HepG2 (cell line): ENCODE measurements around the gene OSBPL10. TPM values are rescaled to one million over a fixed set of nuclear protein-coding genes. Genes with fewer than 3 reads are reported as not detected.
A peak's percentile ranks its signal among the peaks of the same experiment; 100 is the strongest.

Experiments used
- ATAC-seq: fragments of 200-7000 bp; cut with Tn5 transposase; 3 replicates; pipeline ENCODE4 v1.9.1; 2020; ENCODE audit warnings: mild to moderate bottlenecking, moderate library complexity
- BruUV-seq: library from RNA; stranded (reverse); fragments of 400-500 nt; replicated peaks from 2 replicates; lab custom pipeline; 2021; lab: Mats Ljungman, UMichigan
- CTCF ChIA-PET: fragments of 300-600 bp; formaldehyde crosslinking; extraction: SDS; loops from one replicate; lab custom pipeline; 2021; ENCODE audit warnings: low total read pairs, inconsistent platforms, low intra/inter-chr PET ratio; lab: Yijun Ruan, JAX
- POLR2A ChIA-PET: fragments of 350-600 bp; sonication (Branson Sonifier 250); formaldehyde crosslinking; loops from one replicate; lab custom pipeline; 2020; ENCODE audit warnings: antibody characterized with exemption, inconsistent platforms; lab: Yijun Ruan, JAX
- DNase-seq: peaks from one replicate; pipeline ENCODE4 v3.0.0-alpha.2; 2015; ENCODE audit warnings: low spot score
- FAIRE-seq: peaks from 3 replicates; lab custom pipeline; 2011; peaks lifted over from hg19 to GRCh38; lab: Jason Lieb, UNC
- H2AFZ ChIP-seq: one replicate; pipeline ENCODE4 v1.6.1; 2011; ENCODE audit warnings: low read length, inconsistent platforms
- H3K27ac ChIP-seq: fragments of 300-600 bp; 3 replicates; pipeline ENCODE4 v1.8.0; 2011; ENCODE audit warnings: mixed run types, mild to moderate bottlenecking, mixed read lengths, low read length, inconsistent platforms; ENCODE audit not compliant: insufficient read depth; ENCODE audit errors: extremely low read length
- H3K27me3 ChIP-seq, 2 experiments: fragments of 200-600 bp in 1 of 2; 2 replicates in 1 of 2; 3 replicates in 1 of 2; pipeline versions ENCODE4 v1.6.0 to v1.8.0; 2011; ENCODE audit warnings: low read length in 2 of 2, mild to moderate bottlenecking in 2 of 2, moderate library complexity in 2 of 2, inconsistent platforms in 1 of 2; ENCODE audit not compliant: insufficient read depth in 2 of 2, control insufficient read depth in 1 of 2
- H3K36me3 ChIP-seq, 2 experiments: fragments of 200-600 bp in 1 of 2; replicated peaks in 1 of 2; 2 replicates in 1 of 2; 3 replicates in 1 of 2; pipeline versions ENCODE4 v1.5.1 to v1.8.0; 2011; ENCODE audit warnings: low read length in 2 of 2, inconsistent platforms in 1 of 2; ENCODE audit not compliant: insufficient read depth in 2 of 2, control insufficient read depth in 1 of 2
- H3K4me1 ChIP-seq: 2 replicates; pipeline ENCODE4 v1.5.1; 2012; ENCODE audit warnings: low read length, inconsistent platforms; ENCODE audit not compliant: insufficient read depth
- H3K4me2 ChIP-seq: 2 replicates; pipeline ENCODE4 v1.6.0; 2011; ENCODE audit warnings: low read depth, low read length, inconsistent platforms
- H3K4me3 ChIP-seq, 3 experiments: fragments of 200-600 bp in 1 of 3; sonication (generic), shearing (Covaris generic) in 1 of 3; replicated peaks in 1 of 3; 2 replicates each; pipeline ENCODE4 v1.5.1; 2011 to 2016; ENCODE audit warnings: low read length in 3 of 3, inconsistent platforms in 2 of 3, low read depth in 2 of 3, mild to moderate bottlenecking in 2 of 3, control low read depth in 1 of 3, mixed read lengths in 1 of 3; ENCODE audit not compliant: insufficient read depth in 1 of 3
- H3K79me2 ChIP-seq: one replicate; pipeline ENCODE4 v1.6.1; 2011; ENCODE audit warnings: low read length, inconsistent platforms; ENCODE audit not compliant: insufficient read depth
- H3K9ac ChIP-seq: 2 replicates; pipeline ENCODE4 v1.6.0; 2011; ENCODE audit warnings: mild to moderate bottlenecking, low read depth, low read length, inconsistent platforms; ENCODE audit not compliant: insufficient read depth
- H3K9me3 ChIP-seq: 2 replicates; pipeline ENCODE4 v1.5.1; 2012; ENCODE audit warnings: mild to moderate bottlenecking, low read length
- H4K20me1 ChIP-seq: 2 replicates; pipeline ENCODE4 v1.6.0; 2011; ENCODE audit warnings: inconsistent platforms, mild to moderate bottlenecking, low read length, moderate library complexity; ENCODE audit not compliant: insufficient read depth
- KMT2A ChIP-seq: sonication (generic); formaldehyde crosslinking; IDR thresholded peaks from 2 replicates; pipeline ENCODE4 v1.4.0; 2020; ENCODE audit warnings: missing genetic modification reagents
- RXRB ChIP-seq: IDR thresholded peaks from 2 replicates; pipeline ENCODE4 v1.6.1; 2016; ENCODE audit warnings: borderline replicate concordance, missing genetic modification reagents, missing compliant biosample characterization
- SMC3 ChIP-seq: IDR thresholded peaks from 2 replicates; pipeline ENCODE4 v1.6.1; 2011; ENCODE audit warnings: low read length, improper control_type of control experiment
- ZNF10 ChIP-seq: sonication (generic); formaldehyde crosslinking; IDR thresholded peaks from 2 replicates; pipeline ENCODE4 v1.4.0; 2020; ENCODE audit warnings: mild to moderate bottlenecking, low read depth, missing genetic modification reagents, borderline replicate concordance
- ZNF232 ChIP-seq: sonication (generic); formaldehyde crosslinking; IDR thresholded peaks from 2 replicates; pipeline ENCODE4 v1.4.0; 2020; ENCODE audit warnings: missing genetic modification reagents, borderline replicate concordance
- ZNF652 ChIP-seq: IDR thresholded peaks from 2 replicates; pipeline ENCODE4 v1.6.1; 2016; ENCODE audit warnings: low read depth, borderline replicate concordance
- ZNF703 ChIP-seq: sonication (generic); formaldehyde crosslinking; IDR thresholded peaks from 2 replicates; pipeline ENCODE4 v1.5.1; 2020; ENCODE audit warnings: missing genetic modification reagents, mild to moderate bottlenecking, moderate library complexity, borderline replicate concordance
- WGBS: methylation state at CpG from one replicate; pipeline ENCODE4 v1.1.6; 2017; ENCODE audit warnings: low lambda C conversion rate; 5-methylcytosine and 5-hydroxymethylcytosine counted together
- in situ Hi-C: cut with HindIII; loops from 2 replicates; pipeline ENCODE4 v1.10.0; 2017; ENCODE audit warnings: low pct_unique_long_range_greater_than_20kb; ENCODE audit not compliant: extremely low pct_ligation_motif_present
- intact Hi-C: fragments of 100-400 bp; cut with micrococcal nuclease; formaldehyde crosslinking; loops from one replicate; pipeline ENCODE4 v1.10.0; 2022; ENCODE audit not compliant: unreplicated experiment
- polyA plus RNA-seq, 8 experiments: library from polyadenylated mRNA; depleted of rRNA in 3 of 8; stranded (reverse) in 7 of 8; unstranded in 1 of 8; fragments of >200 nt; fragmentation: Illumina TruSeq in 4 of 8; extraction: Trizol in 4 of 8; gene quantifications; 2 replicates each; pipeline versions ENCODE4 v1.2.1 to v1.2.3, GENCODE V29; 2011 to 2016; ENCODE audit warnings: low read depth in 4 of 8, missing spikeins in 1 of 8, mixed read lengths in 1 of 8; ENCODE audit not compliant: insufficient read depth in 1 of 8
- total RNA-seq, 5 experiments: library from RNA; depleted of rRNA; stranded (reverse); fragments of >200 nt; fragmentation: Illumina TruSeq; extraction: Trizol; gene quantifications; 2 replicates each; pipeline ENCODE4 v1.2.3, GENCODE V29; 2016; ENCODE audit warnings: low read depth in 1 of 5
- TF ChIP-seq, protein P1 (sequence below): sonication (generic); formaldehyde crosslinking; conservative IDR thresholded peaks from 2 replicates; pipeline ENCODE4 v1.4.0; 2020; ENCODE audit warnings: missing genetic modification reagents
- TF ChIP-seq, protein P2 (sequence below): sonication (generic); formaldehyde crosslinking; IDR thresholded peaks from 2 replicates; pipeline ENCODE4 v1.8.1; 2023; ENCODE audit warnings: mild to moderate bottlenecking, missing genetic modification reagents, borderline replicate concordance
- TF ChIP-seq, protein P3 (sequence below): sonication (generic); formaldehyde crosslinking; IDR thresholded peaks from 2 replicates; pipeline ENCODE4 v1.5.1; 2020; ENCODE audit warnings: mild to moderate bottlenecking, missing genetic modification reagents, moderate library complexity

The OSBPL10 gene
- total and polyA plus RNA-seq, 2 of the 13 experiments (the other 11 are each of a cell fraction or from before 2014, with no cell fraction given): 10.3 to 28.6 TPM

DNA sequence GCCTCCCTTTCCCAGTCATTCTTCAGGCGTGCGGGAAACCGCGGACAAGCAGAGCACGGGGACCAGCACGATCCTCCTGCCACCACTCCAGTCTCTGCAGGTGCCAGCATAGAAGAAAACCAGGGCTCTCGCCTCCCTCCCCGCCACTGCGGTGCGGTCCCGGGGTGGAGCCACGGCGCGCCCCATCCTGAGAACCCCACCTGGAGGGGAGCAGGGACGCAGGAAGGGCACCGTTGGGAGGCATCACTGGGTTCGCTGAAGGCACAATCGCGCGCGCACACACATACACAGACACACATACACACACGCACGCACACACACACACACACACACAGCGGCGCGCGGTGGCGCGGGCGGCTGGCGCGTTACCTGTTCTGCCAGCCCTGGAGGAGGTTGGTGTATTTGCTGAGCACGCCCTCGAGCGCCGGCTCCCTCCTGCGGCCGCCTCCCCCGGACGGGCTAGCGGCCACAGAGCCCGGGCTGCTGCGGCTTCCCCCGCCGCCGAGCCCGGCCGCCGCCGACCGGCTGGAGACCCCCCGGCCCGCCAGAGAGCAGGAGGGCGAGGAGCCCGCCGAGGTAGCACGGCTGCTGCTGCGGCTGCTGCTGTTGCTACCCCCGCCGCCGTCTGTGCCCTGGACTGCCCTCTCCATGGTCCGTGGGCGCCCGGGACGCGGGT is 394 bp downstream of the OSBPL10 start (continued):
- TF ChIP-seq, protein P1, sequence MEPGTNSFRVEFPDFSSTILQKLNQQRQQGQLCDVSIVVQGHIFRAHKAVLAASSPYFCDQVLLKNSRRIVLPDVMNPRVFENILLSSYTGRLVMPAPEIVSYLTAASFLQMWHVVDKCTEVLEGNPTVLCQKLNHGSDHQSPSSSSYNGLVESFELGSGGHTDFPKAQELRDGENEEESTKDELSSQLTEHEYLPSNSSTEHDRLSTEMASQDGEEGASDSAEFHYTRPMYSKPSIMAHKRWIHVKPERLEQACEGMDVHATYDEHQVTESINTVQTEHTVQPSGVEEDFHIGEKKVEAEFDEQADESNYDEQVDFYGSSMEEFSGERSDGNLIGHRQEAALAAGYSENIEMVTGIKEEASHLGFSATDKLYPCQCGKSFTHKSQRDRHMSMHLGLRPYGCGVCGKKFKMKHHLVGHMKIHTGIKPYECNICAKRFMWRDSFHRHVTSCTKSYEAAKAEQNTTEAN (CRISPR knock-in tag): 0 out of 2 replicates have a peak, but pooled peaks have one; percentile 28
- TF ChIP-seq, protein P2, sequence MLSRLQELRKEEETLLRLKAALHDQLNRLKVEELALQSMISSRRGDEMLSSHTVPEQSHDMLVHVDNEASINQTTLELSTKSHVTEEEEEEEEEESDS: no peak
- TF ChIP-seq RXRB (CRISPR knock-in tag) (0 out of 2 replicates have a peak, but pooled peaks have one; percentile 13), ZNF703 (CRISPR knock-in tag) (no peak), ZNF10 (CRISPR knock-in tag) (no peak)
- TF ChIP-seq, all 625 proteins: peak for 127

DNA sequence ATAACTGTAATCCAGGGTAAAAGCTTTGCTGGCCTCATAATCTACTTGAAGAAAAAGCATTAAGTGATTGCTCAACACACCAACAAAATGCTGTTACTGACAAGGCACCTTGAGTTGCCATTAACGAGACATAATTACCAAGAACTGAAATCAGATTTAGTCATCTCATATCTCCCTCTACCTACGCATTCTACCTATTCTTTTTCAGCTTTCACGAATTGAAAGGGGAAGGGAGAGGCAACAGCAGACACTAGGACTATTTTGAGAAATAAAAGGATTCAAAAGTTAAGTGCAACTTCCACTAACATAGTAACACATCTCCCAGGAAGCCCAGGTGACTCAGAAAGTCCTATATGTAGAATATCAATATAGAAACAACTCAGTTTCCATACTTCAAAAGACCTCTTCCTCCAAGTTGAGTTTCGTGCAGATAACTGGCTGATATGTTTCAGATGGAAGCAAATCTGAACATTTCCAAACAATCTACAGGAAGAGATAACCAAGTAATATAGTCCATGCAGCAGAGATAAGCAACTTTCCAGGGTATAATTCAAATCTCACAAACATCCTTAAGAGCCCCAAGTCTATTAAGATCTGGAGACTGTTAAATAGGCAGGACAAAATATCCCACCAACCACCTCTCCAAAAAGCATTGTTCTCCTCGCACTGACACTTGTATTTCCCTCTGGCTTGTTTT is 1.9 kb downstream of the OSBPL10 start:
- Histone ChIP-seq H3K9me3 (no peaks in the 10 kb centered on the region), H2AFZ (no peak overlapping the region), H3K9ac (peak overlapping the region; percentile 56), H3K36me3 (0 out of 5 replicates have a peak, but pooled peaks cover 0 to 2% of the 10 kb centered on the region in 2 experiments), H3K27me3 (no peaks in the 10 kb centered on the region; a peak in 1 of 5 replicates), H3K27ac (no peak overlapping the region), H3K79me2 (peaks cover 57% of the 10 kb centered on the region), H3K4me1 (peaks cover 69% of the 10 kb centered on the region), H4K20me1 (no peaks in the 10 kb centered on the region), H3K4me2 (peak overlapping the region; percentile 83), H3K4me3 (peak overlapping the region; percentile 84 to 92 (median 88))
- BruUV-seq: TSS peak; percentile 28
- ChIA-PET POLR2A (no interaction called here), CTCF (no interaction called here)
- WGBS: 87% methylated on average over 5 of the region's 5 CpGs
- FAIRE-seq (peak; percentile 36), ATAC-seq (no peak), DNase-seq (no peak)
- in situ Hi-C loops: no loop called here
- intact Hi-C loops: no loop called here
- no peak for TF ChIP-seq ZNF232
- TF ChIP-seq, protein P3, sequence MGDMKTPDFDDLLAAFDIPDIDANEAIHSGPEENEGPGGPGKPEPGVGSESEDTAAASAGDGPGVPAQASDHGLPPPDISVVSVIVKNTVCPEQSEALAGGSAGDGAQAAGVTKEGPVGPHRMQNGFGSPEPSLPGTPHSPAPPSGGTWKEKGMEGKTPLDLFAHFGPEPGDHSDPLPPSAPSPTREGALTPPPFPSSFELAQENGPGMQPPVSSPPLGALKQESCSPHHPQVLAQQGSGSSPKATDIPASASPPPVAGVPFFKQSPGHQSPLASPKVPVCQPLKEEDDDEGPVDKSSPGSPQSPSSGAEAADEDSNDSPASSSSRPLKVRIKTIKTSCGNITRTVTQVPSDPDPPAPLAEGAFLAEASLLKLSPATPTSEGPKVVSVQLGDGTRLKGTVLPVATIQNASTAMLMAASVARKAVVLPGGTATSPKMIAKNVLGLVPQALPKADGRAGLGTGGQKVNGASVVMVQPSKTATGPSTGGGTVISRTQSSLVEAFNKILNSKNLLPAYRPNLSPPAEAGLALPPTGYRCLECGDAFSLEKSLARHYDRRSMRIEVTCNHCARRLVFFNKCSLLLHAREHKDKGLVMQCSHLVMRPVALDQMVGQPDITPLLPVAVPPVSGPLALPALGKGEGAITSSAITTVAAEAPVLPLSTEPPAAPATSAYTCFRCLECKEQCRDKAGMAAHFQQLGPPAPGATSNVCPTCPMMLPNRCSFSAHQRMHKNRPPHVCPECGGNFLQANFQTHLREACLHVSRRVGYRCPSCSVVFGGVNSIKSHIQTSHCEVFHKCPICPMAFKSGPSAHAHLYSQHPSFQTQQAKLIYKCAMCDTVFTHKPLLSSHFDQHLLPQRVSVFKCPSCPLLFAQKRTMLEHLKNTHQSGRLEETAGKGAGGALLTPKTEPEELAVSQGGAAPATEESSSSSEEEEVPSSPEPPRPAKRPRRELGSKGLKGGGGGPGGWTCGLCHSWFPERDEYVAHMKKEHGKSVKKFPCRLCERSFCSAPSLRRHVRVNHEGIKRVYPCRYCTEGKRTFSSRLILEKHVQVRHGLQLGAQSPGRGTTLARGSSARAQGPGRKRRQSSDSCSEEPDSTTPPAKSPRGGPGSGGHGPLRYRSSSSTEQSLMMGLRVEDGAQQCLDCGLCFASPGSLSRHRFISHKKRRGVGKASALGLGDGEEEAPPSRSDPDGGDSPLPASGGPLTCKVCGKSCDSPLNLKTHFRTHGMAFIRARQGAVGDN: no peak
- TF ChIP-seq KMT2A (CRISPR knock-in tag): no peak
- TF ChIP-seq SMC3: no peak
- TF ChIP-seq ZNF652 (CRISPR knock-in tag): no peak
